HG02852 (cell line): ENCODE results near the gene OSBPL9.
A peak's percentile ranks its signal among the peaks of the same experiment; 100 is the strongest.
"Not testable (repeated sequence)": the region's sequence is repeated elsewhere in the genome, so short reads cannot be mapped to it uniquely, and the experiment has no call there.

Experiments
- ATAC-seq: cut with Tn5 transposase; IDR thresholded peaks from one replicate; pipeline ENCODE4 v1.9.1; 2021; ENCODE audit warnings: mild to moderate bottlenecking, moderate library complexity; ENCODE audit not compliant: unreplicated experiment

The OSBPL9 gene

GRCh38 chr1:51701782-51702181 lies 84.9 kb downstream of the OSBPL9 start:
- not testable (repeated sequence) for ATAC-seq

GRCh38 chr1:51702220-51702619 lies 85.3 kb downstream of the OSBPL9 start:
- not testable (repeated sequence) for ATAC-seq

GRCh38 chr1:51705035-51705434 lies 88.1 kb downstream of the OSBPL9 start:
- no peak for ATAC-seq

- no peak for ATAC-seq
These were observed 92.2 kb downstream of the OSBPL9 start for GRCh38 chr1:51708911-51709760.

DNA sequence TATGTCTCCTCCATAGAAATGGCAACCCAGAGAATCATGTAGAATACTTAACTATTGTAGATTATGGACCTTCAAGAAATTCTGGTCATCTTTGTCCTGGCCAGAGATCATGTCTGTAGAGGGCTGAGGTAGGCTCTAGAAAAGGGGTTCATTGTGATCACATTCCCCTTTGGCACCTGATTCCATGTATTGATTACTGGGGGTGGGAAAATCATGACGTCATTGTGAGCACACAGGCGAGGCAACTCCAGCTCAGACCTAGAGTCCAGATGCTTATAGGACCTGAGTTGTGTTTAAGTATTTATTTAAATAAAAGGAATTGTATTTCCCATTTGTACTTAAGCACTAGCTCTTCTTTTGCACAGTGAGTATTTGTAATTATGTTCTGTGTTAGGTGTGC lies 93.1 kb downstream of the OSBPL9 start:
- no peak for ATAC-seq

GRCh38 chr1:51712590-51712989 lies 95.7 kb downstream of the OSBPL9 start:
- ATAC-seq = no peak

DNA sequence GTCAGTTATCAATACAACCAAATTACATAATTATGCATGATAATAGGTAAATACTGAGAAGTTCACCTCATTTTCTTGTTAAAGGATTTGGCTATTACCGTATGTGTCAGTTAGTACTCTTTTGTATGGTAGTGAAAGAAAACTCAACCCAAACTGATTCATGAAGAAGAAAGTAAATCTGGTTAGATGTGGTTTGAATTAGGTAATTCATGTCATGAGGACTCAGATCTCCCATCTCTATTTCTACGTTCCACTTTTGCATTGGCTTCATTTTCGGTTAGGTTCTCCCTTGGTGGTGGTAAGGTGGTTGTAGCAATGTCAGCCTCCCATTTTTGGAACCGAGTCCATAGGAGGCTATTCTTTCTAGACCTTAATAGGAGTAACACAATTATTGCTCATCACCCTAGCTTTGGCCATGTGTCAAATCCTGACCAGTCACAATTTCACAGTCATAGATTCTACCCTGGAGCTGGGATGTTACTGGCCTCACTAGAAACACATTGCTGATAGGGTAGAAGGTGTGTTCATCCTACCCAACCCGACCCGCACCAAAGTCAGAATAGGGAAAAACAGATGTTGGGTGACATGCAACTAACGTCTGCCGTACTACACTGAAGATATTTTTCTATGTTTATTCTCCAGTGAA lies 97.6 kb downstream of the OSBPL9 start:
- ATAC-seq = no peak

DNA sequence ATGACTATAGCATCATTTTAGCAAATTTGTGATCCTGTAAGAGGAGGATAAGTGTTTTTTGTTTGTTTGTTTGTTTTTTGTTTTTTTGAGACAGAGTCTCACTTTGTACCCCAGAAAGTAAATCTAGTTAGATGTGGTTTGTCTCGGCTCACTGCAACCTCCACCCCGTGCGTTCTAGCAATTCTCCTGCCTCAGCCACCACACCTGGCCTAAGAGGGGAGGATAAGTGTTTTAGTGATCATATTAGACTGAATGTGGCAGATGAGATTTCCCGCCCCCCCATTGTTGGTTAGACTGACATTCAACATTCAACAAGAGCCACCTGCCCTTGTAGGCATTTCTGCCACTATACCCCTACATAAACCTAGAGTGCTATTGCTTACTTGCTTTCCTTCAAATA lies 98.5 kb downstream of the OSBPL9 start:
- ATAC-seq = no peak

DNA sequence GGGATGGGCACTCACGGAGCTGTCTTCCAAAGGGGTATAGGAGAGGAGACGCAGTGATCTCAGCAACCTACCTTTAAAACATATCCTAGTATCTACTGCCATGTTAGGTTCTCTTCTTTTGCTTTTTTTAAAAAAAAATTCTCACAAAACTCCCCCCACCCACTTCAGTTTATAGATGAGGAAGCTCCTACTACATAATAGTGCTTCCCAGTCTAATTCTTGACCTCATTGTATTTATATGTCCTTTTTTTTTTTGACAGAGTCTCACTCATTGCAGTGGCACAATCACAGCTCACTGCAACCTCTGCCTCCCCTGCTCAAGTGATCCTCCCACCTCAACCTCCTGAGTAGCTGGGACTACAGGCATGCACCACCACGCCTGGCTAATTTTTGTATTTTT lies 99.9 kb downstream of the OSBPL9 start:
- no peak for ATAC-seq

DNA sequence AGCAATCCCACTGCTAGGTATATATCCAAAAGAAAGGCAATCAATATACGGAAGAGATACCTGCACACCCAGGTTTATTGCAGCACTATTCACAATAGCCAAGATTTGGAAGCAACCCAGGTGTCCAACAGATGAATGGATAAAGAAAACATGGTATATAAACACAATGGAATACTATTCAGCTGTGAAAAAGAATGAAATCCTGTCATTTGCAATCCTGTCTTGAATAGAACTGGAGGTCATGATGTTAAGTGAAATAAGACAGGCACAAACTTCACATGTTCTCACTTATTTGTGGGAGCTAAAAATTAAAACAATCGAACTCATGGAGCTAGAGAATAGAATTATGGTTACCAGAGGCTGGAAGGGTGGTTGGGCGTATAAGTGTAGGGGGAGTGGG lies 101.0 kb downstream of the OSBPL9 start:
- no peak for ATAC-seq

GRCh38 chr1:51719146-51719545 lies 102.3 kb downstream of the OSBPL9 start:
- ATAC-seq = no peak

DNA sequence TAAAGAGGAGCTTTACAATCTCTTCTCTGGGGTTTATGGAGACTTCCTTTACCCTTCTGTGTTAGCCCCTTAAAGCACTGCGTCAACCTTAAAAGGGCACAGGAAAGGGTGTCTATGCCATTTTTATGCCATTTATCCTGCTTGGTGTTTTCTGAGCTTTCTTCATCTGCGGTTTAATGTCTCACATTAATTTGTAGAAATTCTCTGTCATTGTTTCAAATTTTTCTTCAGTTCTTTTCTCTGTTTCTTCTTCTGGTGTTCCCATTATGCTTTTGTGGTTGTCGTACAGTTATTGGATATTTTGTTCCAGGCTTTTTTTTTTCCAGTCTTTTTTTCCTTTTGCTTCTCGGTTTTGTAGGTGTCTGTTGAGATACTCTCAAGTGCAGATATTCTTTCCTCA lies 107.9 kb downstream of the OSBPL9 start:
- no peak for ATAC-seq

- no peak for ATAC-seq
These were observed 109.2 kb downstream of the OSBPL9 start for GRCh38 chr1:51726051-51726450.

- ATAC-seq = no peak
These were observed 109.8 kb downstream of the OSBPL9 start for GRCh38 chr1:51726544-51727225.

DNA sequence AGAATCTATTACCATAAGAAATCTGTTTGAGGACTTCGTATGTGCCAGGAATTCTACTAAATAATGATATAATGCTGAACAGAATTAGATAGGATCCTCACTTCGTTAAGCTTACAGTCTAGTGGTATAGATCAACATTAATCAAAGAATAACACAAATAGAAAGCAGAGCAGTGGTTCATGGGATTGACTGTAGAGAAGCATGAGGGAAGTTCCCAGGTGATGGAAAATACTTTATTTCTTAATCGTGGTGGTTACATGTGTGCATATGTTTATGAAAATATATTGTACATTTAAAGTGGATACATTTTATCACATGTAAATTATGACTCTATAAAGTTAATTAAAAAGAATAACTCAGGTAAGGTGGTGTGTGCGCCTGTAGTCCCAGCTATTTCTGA lies 110.5 kb downstream of the OSBPL9 start:
- no peak for ATAC-seq

DNA sequence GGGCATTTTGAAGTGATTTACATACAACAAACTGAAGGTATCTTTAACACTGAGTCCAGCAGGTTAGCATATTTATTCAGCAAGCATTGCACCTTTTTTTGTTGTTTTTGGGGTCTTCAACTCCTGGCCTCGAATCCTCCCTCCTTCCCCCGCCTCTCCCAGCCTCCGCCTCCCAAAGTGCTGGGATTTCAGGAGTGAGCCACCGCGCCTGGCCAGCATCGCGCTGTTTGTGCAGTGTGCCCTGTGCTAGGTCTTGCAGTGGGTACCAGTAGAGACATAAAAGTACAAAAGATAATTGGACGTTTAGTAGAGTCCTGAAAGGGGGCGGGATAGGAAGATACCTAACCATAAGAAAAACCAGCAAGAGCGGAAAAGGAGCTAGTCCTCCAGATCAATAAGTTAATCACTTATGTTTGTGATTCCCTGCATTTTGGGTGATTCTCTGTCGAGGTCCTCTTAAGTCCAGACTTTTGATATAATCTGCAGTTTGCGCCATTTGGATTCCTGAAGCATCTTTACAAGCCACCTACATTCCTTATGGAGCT lies 111.8 kb downstream of the OSBPL9 start:
- no peak for ATAC-seq

DNA sequence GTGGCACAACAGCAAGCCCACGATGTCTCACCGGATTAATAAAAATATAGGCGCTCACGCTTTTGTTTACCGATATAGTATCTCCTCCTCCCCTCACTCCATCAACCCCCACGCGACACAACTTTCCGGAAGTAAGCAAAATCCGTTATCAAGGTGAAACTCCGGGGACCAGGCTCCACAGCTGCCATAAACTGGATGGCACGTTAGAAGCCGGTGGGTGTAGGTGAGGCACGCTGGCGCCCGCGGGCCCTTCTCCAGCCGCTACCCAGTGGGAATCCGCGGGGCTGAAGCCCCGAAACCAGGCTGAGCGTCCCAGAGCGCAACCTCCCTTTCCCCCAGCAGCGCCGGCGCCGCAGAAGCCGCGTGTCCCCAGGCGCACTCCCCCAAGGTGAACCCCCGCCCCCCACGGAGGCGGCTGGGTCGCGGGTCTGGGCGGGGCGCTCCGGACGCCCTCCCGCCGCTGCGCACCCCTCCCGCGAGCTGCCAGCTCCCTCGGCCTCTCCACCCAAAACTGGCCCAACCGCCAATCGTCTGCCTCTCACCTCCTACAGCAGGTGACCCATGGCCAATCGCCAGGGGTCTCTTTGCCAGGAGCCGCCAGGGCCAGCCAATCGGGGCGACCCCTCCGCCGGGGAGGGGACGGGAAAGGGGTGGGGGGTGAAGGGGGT lies 112.4 kb downstream of the OSBPL9 start:
- ATAC-seq = peak; percentile 90

- peak; percentile 21 for ATAC-seq
These were observed 113.0 kb downstream of the OSBPL9 start for GRCh38 chr1:51729824-51730301.

GRCh38 chr1:51731998-51732397 lies 115.1 kb downstream of the OSBPL9 start:
- ATAC-seq = no peak

- no peak for ATAC-seq
These were observed 116.0 kb downstream of the OSBPL9 start for GRCh38 chr1:51732701-51733425.
